GM20000 (cell line): ENCODE data around the gene USP6.

Source experiments
- DNase-seq: peaks from one replicate; pipeline ENCODE4 v3.0.0; 2012; ENCODE audit warnings: low spot score
- TF ChIP-seq, protein P1 (sequence below): IDR thresholded peaks from 2 replicates; pipeline ENCODE4 v1.5.1; 2012; ENCODE audit warnings: mild to moderate bottlenecking, control low read depth; ENCODE audit errors: extremely low read depth, missing control alignments

Gene USP6

DNA sequence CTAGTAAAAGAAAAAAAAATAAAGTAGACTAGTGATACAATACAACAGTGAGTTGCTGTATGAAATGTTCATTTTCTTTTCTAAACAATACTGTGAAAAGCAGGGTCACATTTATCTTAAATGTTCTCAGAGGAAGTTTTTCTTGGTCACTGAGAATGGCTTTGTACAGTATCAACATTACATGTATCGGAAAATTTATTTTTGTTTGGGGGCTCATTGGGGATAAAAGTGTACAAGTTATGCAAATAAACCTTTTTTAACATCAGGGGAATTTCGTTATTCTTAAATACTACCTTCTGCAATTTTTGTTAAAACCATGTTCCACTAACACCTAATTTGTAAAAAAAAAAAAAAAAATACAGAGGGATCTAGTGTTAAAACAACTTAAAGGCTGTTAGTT lies 84.5 kb downstream of the USP6 start:
- DNase-seq = peak; percentile 23
- TF ChIP-seq, protein P1, sequence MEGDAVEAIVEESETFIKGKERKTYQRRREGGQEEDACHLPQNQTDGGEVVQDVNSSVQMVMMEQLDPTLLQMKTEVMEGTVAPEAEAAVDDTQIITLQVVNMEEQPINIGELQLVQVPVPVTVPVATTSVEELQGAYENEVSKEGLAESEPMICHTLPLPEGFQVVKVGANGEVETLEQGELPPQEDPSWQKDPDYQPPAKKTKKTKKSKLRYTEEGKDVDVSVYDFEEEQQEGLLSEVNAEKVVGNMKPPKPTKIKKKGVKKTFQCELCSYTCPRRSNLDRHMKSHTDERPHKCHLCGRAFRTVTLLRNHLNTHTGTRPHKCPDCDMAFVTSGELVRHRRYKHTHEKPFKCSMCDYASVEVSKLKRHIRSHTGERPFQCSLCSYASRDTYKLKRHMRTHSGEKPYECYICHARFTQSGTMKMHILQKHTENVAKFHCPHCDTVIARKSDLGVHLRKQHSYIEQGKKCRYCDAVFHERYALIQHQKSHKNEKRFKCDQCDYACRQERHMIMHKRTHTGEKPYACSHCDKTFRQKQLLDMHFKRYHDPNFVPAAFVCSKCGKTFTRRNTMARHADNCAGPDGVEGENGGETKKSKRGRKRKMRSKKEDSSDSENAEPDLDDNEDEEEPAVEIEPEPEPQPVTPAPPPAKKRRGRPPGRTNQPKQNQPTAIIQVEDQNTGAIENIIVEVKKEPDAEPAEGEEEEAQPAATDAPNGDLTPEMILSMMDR = no peak

GRCh38 chr17:5201011-5201410 lies 85.2 kb downstream of the USP6 start:
- TF ChIP-seq, protein P1 = no peak
- DNase-seq = no peak

- TF ChIP-seq, protein P1 = no peak
- DNase-seq = no peak
Observed at GRCh38 chr17:5203178-5203907, 87.5 kb downstream of the USP6 start.

DNA sequence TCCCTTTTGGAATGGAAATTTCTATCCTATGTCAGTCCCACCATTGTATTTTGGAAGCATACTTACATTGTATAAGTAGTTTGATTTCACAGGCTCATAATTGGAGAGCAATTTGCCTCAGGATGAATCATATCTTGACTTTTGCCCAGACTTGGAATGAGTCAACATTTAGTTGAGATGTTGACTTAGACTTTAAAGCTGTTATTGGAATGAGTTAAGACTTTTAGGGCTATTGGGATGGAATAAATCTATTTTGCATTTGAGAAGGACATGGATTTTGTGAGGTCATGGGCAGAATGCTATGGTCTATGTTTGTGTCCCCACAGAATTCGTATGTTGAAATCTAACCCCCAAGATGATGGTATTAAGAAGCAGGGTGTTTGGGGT lies 88.1 kb downstream of the USP6 start:
- DNase-seq = no peak
- TF ChIP-seq, protein P1 = no peak

DNA sequence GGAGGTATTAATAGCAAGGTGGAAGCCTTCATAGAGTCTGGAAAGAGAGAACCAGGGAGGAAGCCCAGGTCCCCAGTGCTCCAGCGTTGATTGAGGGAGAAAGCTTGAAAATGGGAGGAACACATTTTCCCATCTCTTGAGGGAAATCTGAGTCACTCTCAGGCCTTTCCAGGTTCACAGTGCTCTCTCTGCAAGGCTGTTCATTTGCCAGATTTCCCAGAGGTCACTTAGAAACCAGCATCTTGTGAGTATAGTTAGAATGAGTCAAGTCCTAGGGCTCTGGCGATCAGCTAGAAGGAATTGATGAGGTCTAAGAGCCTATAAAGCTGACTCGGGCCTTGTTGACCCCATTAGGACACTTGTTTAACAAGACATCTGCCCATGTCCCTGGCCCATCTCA lies 93.6 kb downstream of the USP6 start:
- DNase-seq = no peak
- TF ChIP-seq, protein P1 = no peak

DNA sequence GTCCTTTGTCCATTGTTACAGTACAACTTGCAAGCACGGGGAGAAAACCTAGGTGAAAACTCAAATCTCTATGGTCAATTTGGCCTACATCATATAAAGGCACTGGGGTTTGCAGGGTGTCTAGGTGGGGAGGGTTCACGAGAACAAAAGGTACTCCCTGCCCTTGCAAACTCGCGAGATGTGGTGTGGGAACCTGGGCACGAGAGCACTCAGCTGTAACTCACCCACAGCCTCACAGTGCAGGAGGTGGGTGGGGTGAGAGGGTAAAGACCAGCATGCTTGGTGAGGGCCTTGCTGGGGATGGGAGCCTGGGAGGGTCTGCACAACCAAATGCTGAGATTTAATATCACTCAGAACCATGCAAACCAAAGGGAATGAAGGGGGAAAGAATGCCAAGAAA lies 94.3 kb downstream of the USP6 start:
- no peak for DNase-seq
- TF ChIP-seq, protein P1 = no peak

DNA sequence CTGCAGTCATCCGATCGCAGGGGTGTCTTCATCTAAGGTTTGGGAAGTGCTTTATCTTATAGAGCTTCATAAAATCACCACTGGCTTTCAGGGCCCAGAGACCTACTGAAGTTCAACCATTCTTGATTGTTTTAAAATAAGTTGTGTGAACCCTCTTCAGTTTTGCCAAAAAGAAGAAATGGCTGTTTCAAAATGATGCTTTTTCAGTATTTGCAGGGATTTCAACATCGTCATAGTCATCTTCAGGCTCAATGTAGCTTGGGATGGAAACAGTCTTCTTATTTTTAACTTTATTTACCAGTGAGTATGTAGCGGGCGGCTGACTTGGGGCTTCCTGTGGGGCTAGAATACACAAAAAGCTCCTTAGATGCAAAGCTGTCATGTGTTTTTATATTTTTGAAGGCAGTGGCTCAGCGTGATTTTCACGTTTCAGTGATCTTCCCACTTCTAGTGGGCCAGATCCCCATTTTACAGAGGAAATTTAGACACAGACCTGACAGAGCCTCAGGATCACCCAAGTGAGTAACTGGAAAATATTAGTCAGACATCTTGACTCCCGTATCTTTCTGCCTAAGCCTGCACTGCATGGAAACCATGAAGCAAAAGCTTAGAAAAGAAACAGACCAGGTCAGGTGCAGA lies 94.9 kb downstream of the USP6 start:
- TF ChIP-seq, protein P1 = no peak
- DNase-seq = peak; percentile 26
